Measurements from ENCODE around the gene PIGU.

Gene PIGU

DNA sequence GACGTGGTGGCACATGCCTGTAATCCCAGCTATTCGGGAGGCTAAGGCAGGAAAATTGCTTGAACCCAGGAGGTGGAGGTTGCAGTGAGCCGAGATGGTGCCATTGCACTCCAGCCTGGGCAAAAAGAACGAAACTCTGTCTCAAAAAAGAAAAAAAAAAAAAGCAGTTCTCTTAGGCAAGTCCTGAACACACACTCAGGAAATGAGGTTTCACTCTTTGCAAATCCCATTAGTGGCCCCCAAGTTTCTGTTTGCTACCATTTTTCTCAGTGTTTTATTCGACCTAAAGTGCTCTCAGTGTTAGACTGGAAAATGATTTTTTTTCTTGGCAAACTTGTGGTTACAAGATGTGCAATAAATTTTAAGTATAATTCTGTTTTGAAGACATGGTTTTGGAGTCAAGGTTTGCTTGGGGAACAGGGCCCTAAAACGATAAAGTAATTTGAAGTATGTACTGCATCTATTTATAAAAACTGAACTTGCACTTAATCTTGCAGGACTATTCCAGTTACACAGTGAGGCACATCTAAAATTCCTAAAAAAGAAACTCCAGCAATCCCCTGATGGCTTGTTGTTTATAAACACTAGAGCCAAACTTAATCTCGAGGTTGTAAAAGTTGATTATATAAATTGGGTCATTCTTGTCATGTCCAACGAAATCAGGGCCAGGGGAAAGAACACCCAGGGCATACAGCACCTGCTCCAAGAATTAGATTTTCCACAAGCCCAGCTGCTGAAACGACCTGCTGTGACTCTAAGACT, 75.8 kb downstream of the PIGU start:
- Histone ChIP-seq H3K27ac (no peak overlapping the region), H3K9me3 (ENCODE audit: severe bottlenecking) (no peaks in the 10 kb centered on the region), H3K4me3 (ENCODE audit: low read depth, low read length) (no peak overlapping the region), H3K36me3 (0 out of 2 replicates have a peak, but pooled peaks cover 3% of the 10 kb centered on the region), H3K27me3 (ENCODE audit: insufficient read depth, low read depth, severe bottlenecking) (no peaks in the 10 kb centered on the region)
- DNase-seq, result no peak
- TF ChIP-seq, protein P1, sequence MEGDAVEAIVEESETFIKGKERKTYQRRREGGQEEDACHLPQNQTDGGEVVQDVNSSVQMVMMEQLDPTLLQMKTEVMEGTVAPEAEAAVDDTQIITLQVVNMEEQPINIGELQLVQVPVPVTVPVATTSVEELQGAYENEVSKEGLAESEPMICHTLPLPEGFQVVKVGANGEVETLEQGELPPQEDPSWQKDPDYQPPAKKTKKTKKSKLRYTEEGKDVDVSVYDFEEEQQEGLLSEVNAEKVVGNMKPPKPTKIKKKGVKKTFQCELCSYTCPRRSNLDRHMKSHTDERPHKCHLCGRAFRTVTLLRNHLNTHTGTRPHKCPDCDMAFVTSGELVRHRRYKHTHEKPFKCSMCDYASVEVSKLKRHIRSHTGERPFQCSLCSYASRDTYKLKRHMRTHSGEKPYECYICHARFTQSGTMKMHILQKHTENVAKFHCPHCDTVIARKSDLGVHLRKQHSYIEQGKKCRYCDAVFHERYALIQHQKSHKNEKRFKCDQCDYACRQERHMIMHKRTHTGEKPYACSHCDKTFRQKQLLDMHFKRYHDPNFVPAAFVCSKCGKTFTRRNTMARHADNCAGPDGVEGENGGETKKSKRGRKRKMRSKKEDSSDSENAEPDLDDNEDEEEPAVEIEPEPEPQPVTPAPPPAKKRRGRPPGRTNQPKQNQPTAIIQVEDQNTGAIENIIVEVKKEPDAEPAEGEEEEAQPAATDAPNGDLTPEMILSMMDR (IDR thresholded peaks at IDR 0.05; ENCODE audit: low read depth, low read length), result no peak

GRCh38 chr20:34595377-34596184, 81.3 kb downstream of the PIGU start:
- Histone ChIP-seq H3K4me3 (ENCODE audit: low read depth, low read length) (no peak overlapping the region), H3K36me3 (no peaks in the 10 kb centered on the region), H3K27ac (no peak overlapping the region), H3K9me3 (ENCODE audit: severe bottlenecking) (no peaks in the 10 kb centered on the region), H3K27me3 (ENCODE audit: insufficient read depth, low read depth, severe bottlenecking) (no peaks in the 10 kb centered on the region)
- no peak for DNase-seq
- TF ChIP-seq, protein P1 (IDR thresholded peaks at IDR 0.05; ENCODE audit: low read depth, low read length), result no peak

GRCh38 chr20:34586488-34587163, 90.3 kb downstream of the PIGU start:
- TF ChIP-seq, protein P1 (IDR thresholded peaks at IDR 0.05; ENCODE audit: low read depth, low read length), result no peak
- Histone ChIP-seq H3K9me3 (ENCODE audit: severe bottlenecking) (no peaks in the 10 kb centered on the region), H3K36me3 (peaks cover 12% of the 10 kb centered on the region), H3K27ac (no peak overlapping the region), H3K4me3 (ENCODE audit: low read depth, low read length) (no peak overlapping the region), H3K27me3 (ENCODE audit: insufficient read depth, low read depth, severe bottlenecking) (no peaks in the 10 kb centered on the region)
- no peak for DNase-seq

DNA sequence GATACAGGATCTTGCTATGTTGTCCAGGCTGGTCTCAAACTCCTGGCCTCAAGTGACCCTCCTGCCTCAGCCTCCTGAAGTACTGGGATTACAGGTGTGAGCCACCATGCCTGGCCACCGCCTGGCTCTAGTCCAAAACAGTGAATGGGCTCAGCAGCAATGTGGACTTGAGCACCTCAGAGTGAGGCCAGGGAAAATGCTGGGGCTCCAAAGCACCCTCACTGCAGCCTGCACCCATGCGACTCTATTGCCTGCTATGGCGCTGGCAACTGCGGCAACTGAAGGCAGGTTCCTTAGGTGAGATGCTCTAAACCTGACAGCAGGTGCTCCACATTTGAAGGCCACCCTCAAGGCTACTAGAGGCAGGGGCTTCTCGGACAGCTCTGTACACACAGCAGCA, 91.9 kb downstream of the PIGU start:
- TF ChIP-seq, protein P1 (IDR thresholded peaks at IDR 0.05; ENCODE audit: low read depth, low read length), result no peak
- H3K9me3 ChIP-seq (ENCODE audit: severe bottlenecking), result no peaks in the 10 kb centered on the region
- no peak overlapping the region for H3K4me3 ChIP-seq (ENCODE audit: low read depth, low read length)
- no peaks in the 10 kb centered on the region for H3K27me3 ChIP-seq (ENCODE audit: insufficient read depth, low read depth, severe bottlenecking)
- no peak for DNase-seq
- H3K27ac ChIP-seq, result no peak overlapping the region
- peaks cover 12% of the 10 kb centered on the region for H3K36me3 ChIP-seq

DNA sequence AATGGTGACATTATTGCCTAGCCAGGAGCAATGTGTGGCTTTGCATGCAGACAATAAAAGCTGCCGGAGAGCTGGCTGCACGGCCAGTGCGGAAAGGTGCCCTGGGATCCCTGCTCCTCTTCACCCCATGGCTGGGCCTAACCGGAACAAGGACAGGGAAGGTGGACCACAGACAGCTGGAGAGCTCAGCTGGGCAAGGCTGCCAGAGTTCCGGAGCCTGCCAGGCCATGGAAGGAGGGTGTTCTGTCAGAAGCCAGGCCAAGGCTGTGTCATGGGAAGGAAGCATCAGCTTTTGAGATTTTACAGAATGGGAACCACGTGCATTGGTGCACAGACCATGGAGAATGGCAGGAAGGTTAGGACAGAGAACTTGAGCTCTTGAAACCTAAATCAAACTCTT, 93.3 kb downstream of the PIGU start:
- H3K4me3 ChIP-seq (ENCODE audit: low read depth, low read length), result no peak overlapping the region
- peaks cover 12% of the 10 kb centered on the region for H3K36me3 ChIP-seq
- DNase-seq, result no peak
- no peaks in the 10 kb centered on the region for H3K9me3 ChIP-seq (ENCODE audit: severe bottlenecking)
- no peak overlapping the region for H3K27ac ChIP-seq
- no peaks in the 10 kb centered on the region for H3K27me3 ChIP-seq (ENCODE audit: insufficient read depth, low read depth, severe bottlenecking)
- TF ChIP-seq, protein P1 (IDR thresholded peaks at IDR 0.05; ENCODE audit: low read depth, low read length), result no peak
